Left ventricle myocardium superior (tissue), 1 donor: ENCODE data around the gene C17orf107. TPM values are rescaled to one million over a fixed set of nuclear protein-coding genes. Genes with fewer than 3 reads are reported as not detected.

Experiments used
- ATAC-seq: fragments of 200-7000 bp; cut with Tn5 transposase; one replicate; pipeline ENCODE4 v1.9.1; 2020; ENCODE audit warnings: mild to moderate bottlenecking, moderate library complexity
- DNase-seq: peaks from one replicate; pipeline ENCODE4 v3.0.0-alpha.2; 2020
- intact Hi-C: fragments of 100-400 bp; cut with micrococcal nuclease; formaldehyde crosslinking; loops from one replicate; pipeline ENCODE4 v1.11.0; 2022
- total RNA-seq: library from RNA; stranded (reverse); fragmentation: NEBNext Ultra II Directional; extraction: Animal tissue kit (Norgen Biotek cat#: 25700); gene quantifications from one replicate; pipeline ENCODE4 v1.2.1, GENCODE V29; 2021
- donor health status: DM: no; HTN: yes; CAD: no; lungs with severe emphysema.

C17orf107 gene
- total RNA-seq, 1 donor from 2014 or later, result 0.64 TPM

DNA sequence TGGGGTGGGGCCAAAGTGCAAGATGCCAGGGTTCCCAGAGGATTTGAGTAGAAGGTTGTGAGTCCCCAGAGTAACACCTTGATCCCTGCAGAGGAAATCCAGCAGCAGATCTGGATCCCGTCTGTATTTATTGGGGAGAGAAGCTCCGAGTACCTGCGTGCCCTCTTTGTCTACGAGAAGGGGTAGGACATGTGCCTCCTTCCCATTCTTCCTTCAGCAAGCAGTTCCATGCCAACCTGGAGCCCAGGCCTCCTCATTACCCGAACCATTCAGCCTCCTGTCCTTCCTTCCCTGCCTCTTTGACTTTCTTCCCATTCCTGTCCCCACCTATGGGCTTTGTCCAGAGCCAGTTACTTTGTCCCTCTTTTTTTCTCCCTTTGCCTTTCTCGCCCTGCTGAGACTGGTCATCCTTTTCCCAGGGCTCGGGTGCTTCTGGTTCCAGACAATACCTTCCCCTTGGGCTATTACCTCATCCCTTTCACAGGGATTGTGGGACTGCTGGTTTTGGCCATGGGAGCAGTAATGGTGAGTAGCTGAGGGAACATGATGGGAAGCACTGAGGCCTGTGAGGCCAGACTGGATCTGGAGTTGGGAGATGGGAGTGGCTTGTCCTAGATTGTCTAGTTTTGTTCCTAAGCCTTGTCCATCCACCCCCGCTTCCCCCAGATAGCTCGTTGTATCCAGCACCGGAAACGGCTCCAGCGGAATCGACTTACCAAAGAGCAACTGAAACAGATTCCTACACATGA lies 43.6 kb downstream of the C17orf107 start:
- intact Hi-C loops, result no loop called here
- DNase-seq (no peak), ATAC-seq (no peak)

DNA sequence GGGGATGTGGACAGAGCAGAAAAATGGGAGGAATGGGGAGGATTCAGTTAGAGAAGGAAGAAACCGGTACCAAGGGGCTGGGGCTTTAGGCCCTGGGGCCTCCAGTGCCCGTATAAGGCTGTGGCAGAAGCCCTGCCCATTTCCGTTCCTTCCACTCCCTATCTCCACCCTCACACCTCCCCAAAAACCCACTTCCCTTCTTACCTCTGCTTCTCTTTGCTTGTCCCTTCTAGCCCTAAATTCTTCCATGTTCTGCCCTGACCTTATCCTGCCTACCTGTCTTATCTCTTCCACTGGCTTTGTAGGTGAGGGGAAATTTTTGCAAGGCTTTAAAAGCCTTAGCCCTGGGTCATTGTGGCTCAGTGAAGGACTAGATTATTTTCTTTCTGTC lies 44.8 kb downstream of the C17orf107 start:
- intact Hi-C loops, result no loop called here
- no peak for DNase-seq
- no peak for ATAC-seq

DNA sequence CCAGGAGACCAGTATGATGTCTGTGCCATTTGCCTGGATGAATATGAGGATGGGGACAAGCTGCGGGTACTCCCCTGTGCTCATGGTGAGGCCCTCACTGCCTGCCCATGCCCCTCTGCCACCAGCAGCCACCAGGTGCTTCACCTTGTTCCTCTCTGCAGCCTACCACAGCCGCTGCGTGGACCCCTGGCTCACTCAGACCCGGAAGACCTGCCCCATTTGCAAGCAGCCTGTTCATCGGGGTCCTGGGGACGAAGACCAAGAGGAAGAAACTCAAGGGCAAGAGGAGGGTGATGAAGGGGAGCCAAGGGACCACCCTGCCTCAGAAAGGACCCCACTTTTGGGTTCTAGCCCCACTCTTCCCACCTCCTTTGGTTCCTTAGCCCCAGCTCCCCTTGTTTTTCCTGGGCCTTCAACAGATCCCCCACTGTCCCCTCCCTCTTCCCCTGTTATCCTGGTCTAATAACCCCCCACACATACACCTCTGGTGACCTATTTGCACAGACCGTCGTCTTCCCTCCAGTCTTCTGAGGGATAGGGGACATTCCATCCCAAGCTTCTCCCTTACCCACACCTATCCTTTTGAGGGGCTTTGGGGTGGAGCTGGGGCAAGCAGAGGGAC lies 45.3 kb downstream of the C17orf107 start:
- intact Hi-C loops, result no loop called here
- ATAC-seq (no peak), DNase-seq (no peak)

DNA sequence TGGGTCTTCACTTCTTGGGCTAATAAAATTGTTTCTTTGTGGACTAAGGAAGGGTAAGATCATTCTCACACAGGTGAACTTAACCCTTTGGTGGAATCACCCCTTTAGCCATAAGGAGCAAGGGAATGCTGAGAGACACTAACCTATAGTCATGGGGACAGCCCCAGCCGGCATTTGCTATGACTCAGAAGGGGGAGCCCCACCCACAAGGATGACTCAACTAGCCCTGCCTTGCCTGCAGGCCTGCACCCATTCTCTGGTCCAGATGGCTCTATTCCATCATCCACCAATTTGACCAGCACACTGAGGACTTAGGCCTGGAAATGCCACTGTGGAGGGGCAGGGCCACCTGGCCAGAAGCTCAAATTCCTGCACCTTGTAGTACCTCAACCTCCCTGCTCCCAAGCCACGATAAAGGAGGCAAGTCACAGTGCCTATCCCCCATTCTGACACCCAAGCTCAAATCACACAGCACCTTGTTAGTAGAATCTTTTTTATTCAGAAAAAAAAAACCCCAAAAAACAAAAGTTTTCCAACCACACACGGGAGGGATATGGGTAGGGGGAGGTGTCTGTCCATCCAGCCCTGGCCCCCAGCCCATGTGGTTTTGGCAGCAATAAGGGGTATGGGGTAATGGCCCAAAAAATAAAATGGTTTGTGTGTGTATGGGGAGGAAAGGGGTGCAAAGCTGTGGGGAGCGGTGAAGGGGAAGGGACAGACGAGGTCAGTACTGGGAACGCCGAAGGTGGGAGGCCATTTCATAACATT lies 46.0 kb downstream of the C17orf107 start:
- peak; percentile 6 for ATAC-seq
- intact Hi-C loops, result no loop called here
- DNase-seq, result peak; percentile 72

DNA sequence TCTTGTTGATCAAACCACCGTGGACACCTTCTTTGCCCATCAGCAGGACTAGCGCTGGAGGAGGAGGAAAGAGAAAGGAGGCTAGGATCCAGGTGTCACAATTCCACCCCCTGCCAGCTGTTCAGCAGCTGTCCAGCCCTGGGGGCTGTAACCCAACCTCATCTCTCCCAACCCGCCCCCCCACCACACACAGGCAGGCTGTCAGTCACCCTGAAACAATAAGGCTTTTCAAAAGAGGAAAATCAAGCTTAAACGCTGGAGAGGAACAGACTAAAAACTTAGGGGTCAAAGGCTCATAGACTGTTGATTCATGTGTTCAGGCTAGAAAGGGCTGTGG lies 46.6 kb downstream of the C17orf107 start:
- ATAC-seq (no peak), DNase-seq (no peak)
- intact Hi-C loops, result no loop called here

DNA sequence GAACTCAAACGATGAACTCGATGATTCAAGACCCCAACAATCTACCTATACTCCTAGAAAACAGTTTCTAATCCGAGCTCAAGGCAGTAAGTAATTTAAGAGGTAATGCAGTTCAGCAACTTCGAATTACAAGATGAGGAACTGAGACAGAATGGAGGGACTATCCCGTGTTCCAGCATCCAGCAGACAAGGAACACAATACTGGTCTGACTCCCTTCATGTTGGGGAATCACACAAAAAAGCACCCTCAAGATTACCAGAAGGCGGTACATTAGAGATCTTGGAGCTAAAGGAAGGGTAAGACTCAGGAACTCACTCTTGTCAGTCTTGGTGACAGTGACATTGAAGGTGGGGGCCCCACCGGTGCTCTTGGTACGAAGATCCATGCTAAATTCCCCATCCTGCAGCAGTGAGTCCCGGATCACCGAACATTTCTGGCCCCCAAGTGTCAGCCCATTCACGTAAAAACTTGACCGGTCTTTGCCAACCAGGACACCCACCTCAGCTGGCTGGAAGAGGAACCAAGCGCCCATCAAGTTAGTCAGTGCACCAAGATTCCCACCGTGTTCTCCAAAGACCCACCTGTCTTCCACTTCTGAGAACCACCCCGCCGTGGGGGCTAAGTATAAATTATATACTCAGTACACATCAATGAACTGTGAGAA lies 47.1 kb downstream of the C17orf107 start:
- intact Hi-C loops, result no loop called here
- no peak for ATAC-seq
- DNase-seq, result no peak

DNA sequence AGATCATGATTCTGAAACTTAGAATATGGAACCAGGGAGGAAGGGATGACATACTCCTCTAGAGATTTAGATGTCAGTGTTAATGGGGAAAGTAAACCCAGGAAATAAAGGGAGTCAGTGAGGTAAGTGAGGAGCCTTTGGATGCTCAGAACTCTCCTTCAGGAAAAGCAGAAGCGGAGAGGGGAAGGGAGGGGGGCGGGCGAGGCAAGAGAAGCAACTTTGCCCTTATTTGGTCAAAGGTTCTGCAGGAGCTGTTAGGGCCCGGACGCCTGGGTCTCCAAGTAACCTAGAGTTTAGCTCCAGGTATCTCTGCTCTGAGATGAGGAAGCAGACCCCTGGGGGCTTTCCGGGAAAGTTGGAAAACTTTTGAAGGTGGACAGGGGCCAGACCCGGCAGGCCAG lies 47.7 kb downstream of the C17orf107 start:
- DNase-seq (no peak), ATAC-seq (no peak)
- intact Hi-C loops, result no loop called here

DNA sequence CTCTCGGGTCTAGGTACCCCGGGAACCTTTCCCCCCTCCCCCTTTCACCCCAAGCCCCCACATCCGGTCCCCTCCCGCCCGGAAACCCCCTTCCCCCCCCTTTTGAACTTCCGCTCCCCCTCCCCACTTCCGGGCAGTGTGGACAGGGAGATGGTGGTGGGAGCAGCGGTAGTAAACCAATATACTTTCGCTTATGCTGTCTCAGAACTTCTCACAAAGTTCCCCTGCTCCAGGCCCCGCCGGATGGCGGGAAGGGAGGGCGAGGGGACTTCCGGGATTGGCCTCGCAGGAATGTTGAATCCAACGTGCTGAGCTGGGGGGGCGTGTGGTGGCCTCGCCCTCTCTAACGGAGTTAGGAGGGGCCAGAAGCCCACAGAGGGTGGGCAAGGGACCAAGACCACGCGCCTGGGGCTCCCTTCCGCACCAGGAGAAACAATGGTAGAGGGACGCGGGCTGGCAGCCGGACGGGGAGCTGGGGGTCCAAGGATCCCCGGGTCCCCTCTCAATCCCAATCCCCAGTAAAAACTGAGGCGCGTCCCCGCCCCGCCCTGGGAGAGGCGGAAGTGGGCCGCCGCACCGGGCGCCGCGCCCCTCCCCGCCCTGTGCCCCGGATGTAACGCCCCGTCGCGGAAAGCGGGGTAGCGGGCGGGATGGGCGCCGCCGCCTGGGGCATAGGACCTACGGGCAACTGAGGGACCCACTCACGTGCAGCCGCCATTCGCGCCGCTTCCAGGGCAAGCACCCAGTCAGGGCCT lies 48.3 kb downstream of the C17orf107 start:
- peak; percentile 79 for DNase-seq
- intact Hi-C loops, result no loop called here
- peak; percentile 28 for ATAC-seq

DNA sequence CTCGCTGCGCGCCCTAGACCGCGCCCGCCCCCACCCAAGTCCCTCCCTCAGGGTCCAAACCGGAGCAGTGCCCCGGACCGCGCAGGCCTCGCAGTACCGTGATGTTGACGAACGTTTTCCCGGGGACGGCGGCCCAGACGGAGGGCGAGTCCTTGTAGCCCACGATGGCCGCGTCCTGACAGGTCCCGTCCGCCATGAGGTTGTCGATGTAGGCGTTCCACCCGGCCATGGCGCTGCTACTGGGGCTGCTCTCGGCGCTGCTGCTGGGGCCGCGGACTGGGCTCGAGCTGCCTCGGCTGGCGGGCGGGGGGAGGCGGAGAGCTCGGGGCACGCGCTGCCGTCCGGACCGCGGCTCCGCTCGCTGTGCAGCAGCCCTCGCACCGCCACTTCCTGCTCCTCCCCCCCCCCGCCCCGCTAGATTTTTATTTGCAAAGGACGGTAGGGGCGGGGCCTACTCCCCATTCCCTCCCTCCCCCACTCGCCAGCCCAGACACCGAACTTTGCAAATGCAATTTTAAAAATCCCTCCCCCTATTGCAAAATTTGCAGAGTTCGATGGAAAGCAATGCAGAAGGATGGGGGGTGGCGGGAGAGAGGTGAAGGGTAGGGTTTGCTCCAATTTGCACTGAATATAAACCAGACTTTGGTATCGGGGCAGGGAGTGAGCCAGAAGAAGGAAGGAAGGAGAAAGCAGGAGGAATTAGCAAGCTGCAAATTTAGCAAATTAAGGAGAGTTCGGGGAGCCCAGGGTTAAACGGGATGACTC lies 49.0 kb downstream of the C17orf107 start, which contains the start of gene PFN1:
PFN1 (minus strand) TSS at position 365 of the 765 bp plus-strand sequence; CDS start at position 229, 136 bp downstream.
- intact Hi-C loops, result no loop called here
- DNase-seq, result peak; percentile 92
- peak; percentile 78 for ATAC-seq

DNA sequence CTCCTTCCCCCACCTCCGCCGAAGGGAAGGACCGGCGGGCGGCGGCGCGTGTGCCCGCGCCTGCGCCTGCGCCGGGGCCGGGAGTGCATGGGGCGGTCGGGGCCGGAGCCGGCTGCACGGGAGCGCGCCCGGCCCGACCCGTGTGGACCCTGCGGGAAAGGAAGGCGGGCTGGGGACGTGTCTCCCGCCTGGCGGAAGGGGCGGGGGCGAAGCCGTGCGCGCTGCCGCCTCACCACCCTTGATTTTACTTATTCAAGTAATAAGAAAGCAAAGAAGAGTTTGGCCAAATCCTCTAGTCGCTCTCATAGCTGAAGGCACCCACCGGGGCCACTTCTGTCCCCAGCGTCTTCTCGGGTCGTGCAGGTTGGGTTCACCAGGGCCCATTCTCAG lies 49.6 kb downstream of the C17orf107 start:
- ATAC-seq, result peak; percentile 82
- peak; percentile 93 for DNase-seq
- intact Hi-C loops, result no loop called here

DNA sequence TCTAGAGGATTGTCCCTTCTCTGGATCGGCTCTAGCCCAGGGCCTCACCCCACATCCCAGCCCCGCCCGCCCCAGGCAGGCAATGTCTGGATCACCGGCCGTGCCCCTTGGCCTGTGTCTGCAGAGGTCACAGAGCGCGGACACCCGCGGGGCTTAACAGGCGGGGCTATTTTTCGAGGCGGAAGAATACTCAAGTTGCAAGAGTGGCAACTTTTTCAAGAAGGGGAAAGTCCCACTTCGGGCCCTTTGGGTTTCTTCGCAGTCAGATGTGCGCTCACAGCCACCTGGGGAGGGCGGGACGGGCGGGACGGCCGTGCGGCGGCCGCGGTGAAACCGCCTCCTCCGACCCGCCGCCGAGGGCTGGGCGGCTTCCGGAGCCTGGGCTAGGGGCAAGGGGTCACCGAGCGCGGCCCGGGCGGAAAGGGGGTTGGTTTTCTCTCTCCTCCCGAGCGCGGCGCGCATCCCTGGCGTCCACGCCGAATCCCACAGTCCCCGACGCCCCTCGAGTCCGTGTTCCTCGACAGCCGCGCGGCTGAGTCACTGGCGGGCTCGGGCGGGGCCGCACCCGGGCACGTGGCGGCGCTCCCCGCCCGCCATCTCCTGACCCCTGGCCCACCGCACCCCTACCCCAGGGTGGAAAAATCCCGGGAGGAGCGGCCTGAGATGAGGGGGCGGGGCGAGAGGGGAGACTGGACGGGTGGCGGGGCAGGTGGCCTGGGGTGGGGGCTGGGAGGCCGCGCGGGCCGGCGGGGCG lies 50.2 kb downstream of the C17orf107 start:
- DNase-seq, result peak; percentile 80

DNA sequence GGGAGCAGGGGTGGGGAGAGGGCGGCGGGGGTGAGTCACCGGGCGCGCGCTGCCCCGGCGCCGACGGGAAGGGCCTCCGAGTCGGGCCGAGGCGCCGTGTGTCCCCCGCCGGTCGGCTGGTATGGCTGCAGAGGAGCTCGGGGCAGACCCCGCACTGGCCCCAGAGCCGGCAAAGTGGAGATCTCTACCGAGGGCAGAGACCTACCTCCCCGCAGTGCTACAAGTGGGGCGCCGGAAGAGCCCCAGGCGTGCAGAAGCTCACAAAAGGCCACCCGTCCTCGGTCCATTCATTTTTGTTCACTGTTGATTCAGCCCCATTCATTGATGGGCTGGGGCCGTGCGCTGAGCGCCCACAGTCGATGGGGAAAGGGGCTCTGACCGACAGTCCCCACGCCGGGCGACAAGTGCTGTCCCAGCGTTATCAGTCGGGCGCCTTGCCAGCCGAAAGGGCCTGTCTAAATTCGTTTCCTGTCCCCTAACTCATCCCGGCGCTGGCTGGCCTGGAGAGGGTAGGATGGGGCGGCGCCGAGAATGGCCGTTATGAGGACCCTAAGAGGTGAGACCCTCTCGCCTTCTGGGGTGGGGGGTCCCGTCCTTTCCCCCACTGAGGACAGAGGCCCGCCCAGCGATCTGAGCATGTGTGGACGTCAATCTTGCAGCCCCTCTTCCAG lies 50.9 kb downstream of the C17orf107 start:
- DNase-seq, result peak; percentile 87
- peak; percentile 5 for ATAC-seq
- intact Hi-C loops, result no loop called here

More for the DNA sequence above, 50.2 kb downstream of the C17orf107 start:
- intact Hi-C loops, result no loop called here
- ATAC-seq, result peak; percentile 43

DNA sequence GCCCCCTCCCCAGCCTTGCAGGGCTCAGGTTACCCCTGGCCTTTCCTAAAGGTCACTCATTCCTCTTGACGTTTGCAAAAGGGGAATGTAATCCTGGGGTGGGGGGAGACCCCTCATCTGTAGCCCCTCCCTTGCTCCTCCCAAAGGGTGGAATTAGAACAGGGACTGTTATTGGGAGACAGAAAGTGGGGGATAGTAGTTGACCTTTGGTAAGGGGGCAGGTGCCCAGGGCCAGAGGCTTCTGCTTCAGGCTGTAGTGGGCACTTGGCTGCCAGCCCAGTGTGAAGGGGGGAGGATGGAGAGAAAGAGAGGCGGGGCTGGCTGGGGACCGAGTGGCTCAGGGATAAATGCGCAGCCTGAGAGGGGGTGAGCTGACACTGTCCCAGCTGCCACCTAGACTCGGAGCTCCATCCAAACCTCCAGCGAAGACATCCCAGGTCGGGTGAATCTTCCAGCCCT lies 51.4 kb downstream of the C17orf107 start, which contains the start of gene ENO3:
ENO3 (plus strand) TSS at position 374 of the 459 bp plus-strand sequence. CDS start 711 bp downstream, outside the sequence.
- intact Hi-C loops, result no loop called here
- peak; percentile 4 for ATAC-seq

DNA sequence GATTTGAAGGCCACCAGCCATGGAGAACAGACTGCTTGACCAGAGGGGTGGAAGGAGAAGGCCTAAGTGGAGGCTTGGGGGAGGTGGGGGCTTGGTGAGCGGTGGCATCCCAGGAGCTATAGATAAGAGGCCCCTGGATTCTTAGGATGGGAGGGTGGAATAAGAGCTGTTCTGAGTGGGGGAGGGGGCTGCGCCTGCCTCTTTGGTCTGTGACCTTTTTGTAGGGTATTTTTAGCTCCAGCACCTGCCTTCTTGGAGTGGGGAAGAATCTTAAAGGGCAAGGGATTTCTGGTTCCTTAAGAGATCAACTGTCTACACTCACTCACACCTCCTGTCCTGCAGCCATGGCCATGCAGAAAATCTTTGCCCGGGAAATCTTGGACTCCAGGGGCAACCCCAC lies 52.1 kb downstream of the C17orf107 start:
- DNase-seq (peak; percentile 49), ATAC-seq (no peak)
- intact Hi-C loops, result no loop called here

More for the DNA sequence above, 51.4 kb downstream of the C17orf107 start, which contains the start of gene ENO3:
- DNase-seq, result peak; percentile 66
